Epithelial cell of proximal tubule (primary cell): ENCODE measurements around the gene GDPD5. TPM values are rescaled to one million over a fixed set of nuclear protein-coding genes. Genes with fewer than 3 reads are reported as not detected.

Experiments
- DNase-seq: peaks from one replicate; pipeline ENCODE4 v3.0.0-alpha.2; 2011; ENCODE audit warnings: low read depth
- H3K4me3 ChIP-seq: 2 replicates; pipeline ENCODE4 v1.5.1; 2011; ENCODE audit warnings: low read depth, mild to moderate bottlenecking, low read length
- total RNA-seq: library from RNA; depleted of rRNA; stranded (reverse); fragments of >200 nt; gene quantifications from 2 replicates; pipeline ENCODE4 v1.2.3, GENCODE V29; 2015
- TF ChIP-seq, protein P1 (sequence below): conservative IDR thresholded peaks from 2 replicates; pipeline ENCODE4 v1.5.1; 2012; ENCODE audit warnings: low read depth, mild to moderate bottlenecking, low read length

GDPD5 gene
- total RNA-seq, 1 donor from 2014 or later = 17.4 TPM

- TF ChIP-seq, protein P1, sequence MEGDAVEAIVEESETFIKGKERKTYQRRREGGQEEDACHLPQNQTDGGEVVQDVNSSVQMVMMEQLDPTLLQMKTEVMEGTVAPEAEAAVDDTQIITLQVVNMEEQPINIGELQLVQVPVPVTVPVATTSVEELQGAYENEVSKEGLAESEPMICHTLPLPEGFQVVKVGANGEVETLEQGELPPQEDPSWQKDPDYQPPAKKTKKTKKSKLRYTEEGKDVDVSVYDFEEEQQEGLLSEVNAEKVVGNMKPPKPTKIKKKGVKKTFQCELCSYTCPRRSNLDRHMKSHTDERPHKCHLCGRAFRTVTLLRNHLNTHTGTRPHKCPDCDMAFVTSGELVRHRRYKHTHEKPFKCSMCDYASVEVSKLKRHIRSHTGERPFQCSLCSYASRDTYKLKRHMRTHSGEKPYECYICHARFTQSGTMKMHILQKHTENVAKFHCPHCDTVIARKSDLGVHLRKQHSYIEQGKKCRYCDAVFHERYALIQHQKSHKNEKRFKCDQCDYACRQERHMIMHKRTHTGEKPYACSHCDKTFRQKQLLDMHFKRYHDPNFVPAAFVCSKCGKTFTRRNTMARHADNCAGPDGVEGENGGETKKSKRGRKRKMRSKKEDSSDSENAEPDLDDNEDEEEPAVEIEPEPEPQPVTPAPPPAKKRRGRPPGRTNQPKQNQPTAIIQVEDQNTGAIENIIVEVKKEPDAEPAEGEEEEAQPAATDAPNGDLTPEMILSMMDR = no peak
- DNase-seq = no peak
- no peak overlapping the region for H3K4me3 ChIP-seq
Measured at GRCh38 chr11:75541193-75542087, 15.7 kb upstream of the GDPD5 start.

- H3K4me3 ChIP-seq = no peak overlapping the region
- DNase-seq = no peak
- TF ChIP-seq, protein P1 = no peak
Measured at GRCh38 chr11:75539459-75540334, 14.0 kb upstream of the GDPD5 start.

DNA sequence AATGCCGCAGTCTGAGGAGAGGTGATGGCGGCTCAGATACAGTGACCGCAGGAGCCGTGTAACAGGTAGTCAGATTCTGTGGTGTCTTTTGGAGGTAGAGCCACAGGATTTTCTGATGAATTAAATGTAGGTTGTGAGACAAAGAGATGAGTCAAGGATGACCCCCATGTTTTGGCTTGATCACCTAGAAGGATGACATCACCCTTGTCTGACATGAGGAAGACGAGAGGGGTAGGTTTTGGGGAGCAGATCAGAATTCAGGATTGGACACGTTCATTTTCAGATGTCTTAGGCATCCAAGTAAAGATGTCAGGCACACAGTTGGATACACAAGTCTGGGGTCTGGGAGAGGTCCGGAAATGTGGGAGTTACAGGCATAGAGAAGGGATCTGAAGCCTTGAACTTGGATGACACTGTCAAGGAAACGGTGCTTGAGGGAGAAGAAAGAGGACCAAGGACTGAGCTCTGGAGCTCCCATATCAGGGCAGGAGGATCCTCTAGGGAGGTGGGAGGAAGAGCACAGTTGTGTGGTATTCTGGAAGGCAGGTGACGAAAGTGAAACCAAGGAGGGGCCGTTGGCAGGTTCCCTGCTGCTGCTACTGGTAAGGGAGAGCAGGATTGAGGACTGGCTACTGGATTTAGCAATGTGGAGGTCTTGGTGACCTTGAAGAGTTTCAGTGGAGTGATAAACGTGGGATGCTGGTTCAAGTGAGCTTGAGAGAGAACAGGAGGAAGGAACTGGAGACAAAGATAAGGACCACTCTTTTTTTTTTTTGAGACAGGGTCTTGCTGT, 12.6 kb upstream of the GDPD5 start:
- DNase-seq = no peak
- TF ChIP-seq, protein P1 = no peak

DNA sequence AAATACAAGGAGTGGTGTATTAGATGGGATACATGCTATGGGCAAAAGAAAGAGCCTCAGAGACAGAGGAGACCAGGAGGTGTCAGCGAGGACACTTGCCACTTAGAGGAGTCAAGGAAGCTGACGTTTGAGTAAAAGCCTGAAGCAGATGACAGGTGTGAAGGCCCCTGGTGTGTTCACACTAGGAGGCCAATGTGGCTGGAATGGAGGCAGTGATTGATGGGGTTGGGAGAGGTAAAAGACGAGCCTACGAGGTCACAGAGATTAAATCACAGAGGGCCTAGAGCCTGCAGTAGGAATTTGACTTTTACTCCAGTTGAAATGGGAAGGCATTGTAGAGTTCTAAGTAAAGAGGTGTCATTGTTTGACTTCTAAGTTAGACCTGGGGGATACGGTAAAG, 12.0 kb upstream of the GDPD5 start:
- no peak overlapping the region for H3K4me3 ChIP-seq
- TF ChIP-seq, protein P1 = no peak
- no peak for DNase-seq

More for the DNA sequence above, 12.6 kb upstream of the GDPD5 start:
- H3K4me3 ChIP-seq = no peak overlapping the region

DNA sequence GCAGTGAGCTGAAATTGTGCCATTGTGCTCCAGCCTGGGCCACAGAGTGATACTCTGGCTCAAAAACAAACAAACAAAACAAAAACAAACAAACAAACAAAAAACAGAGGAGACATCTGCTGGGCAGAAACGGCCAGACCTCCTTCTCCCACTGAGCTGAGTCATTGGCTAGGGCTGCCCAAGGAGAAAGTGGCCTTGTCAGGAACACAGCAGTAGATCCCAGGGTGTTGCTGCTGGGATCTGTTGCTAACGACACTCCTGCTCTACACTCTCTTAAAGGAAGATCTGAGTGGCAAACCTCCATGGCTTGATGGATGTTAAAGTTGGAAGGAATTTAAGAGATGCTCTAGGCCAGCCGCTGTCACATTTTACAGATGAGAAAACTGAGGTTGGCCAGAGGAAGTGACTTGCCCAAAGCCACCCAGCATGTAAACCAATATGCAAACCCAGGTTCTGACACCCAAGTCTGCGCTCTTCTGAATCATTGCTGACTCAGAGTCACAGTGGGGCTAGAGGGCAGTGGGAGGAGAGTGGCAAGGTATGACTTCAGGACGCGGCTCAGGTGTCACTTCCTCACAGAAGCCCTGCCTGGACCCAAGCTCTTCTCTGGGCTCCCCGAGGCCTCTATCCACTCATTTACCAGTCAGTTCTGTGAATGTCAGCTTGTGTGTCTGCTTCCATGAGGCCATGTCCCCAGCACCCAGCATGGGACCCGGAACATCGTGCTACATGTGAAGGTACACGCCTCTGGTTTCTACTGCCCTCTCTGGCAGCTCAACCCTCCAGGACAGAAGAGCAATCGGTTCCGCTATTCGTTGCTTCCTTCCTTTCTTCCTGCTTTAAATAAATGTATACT, 11.3 kb upstream of the GDPD5 start:
- no peak for DNase-seq

More for the DNA sequence above, 11.3 kb upstream of the GDPD5 start:
- H3K4me3 ChIP-seq = no peak overlapping the region
- TF ChIP-seq, protein P1 = no peak
